Kidney (tissue), 14 donors: ENCODE data around the gene KRT2. TPM values are rescaled to one million over a fixed set of nuclear protein-coding genes. Genes with fewer than 3 reads are reported as not detected.

ENCODE experiments used
- DNase-seq, 5 donors: peaks; one replicate each; pipeline ENCODE4 v3.0.0-alpha.2; 2013 to 2020
- FAIRE-seq: peaks from 2 replicates; lab custom pipeline; 2012; peaks lifted over from hg19 to GRCh38; lab: Jason Lieb, UNC
- H3K27ac ChIP-seq, 2 donors: one replicate each; pipeline ENCODE4 v1.7.0; 2013; ENCODE audit warnings: low read depth in 2 of 2, low read length in 2 of 2, inconsistent platforms in 1 of 2
- H3K27me3 ChIP-seq: one replicate; pipeline ENCODE4 v1.7.1; 2013; ENCODE audit warnings: low read length, inconsistent platforms; ENCODE audit not compliant: control insufficient read depth, insufficient read depth
- H3K36me3 ChIP-seq, 3 donors: one replicate each; pipeline versions ENCODE4 v1.7.0 to v1.7.1; 2013; ENCODE audit warnings: low read length in 3 of 3, control low read depth in 1 of 3, inconsistent platforms in 1 of 3; ENCODE audit not compliant: insufficient read depth in 3 of 3, control insufficient read depth in 2 of 3
- H3K4me1 ChIP-seq, 3 donors: one replicate each; pipeline versions ENCODE4 v1.7.0 to v1.7.1; 2013; ENCODE audit warnings: low read length in 3 of 3, inconsistent platforms in 1 of 3, low read depth in 1 of 3; ENCODE audit not compliant: control insufficient read depth in 2 of 3, insufficient read depth in 2 of 3
- H3K4me3 ChIP-seq, 3 donors: one replicate each; pipeline versions ENCODE4 v1.7.0 to v1.8.1; 2013; ENCODE audit warnings: low read length in 3 of 3, control low read depth in 1 of 3, inconsistent platforms in 1 of 3
- H3K9ac ChIP-seq, 3 donors: one replicate each; pipeline versions ENCODE4 v1.7.0 to v1.7.1; 2013; ENCODE audit warnings: low read length in 3 of 3, control low read depth in 1 of 3, inconsistent platforms in 1 of 3
- H3K9me3 ChIP-seq, 3 donors: one replicate each; pipeline versions ENCODE4 v1.7.0 to v1.7.1; 2013; ENCODE audit warnings: low read length in 3 of 3, control low read depth in 1 of 3, inconsistent platforms in 1 of 3; ENCODE audit not compliant: control insufficient read depth in 2 of 3, insufficient read depth in 1 of 3
- CTCF ChIP-seq: IDR thresholded peaks from 3 replicates; pipeline ENCODE4 v1.5.1; 2012; ENCODE audit warnings: mild to moderate bottlenecking, moderate library complexity, borderline replicate concordance; ENCODE audit not compliant: insufficient read depth; ENCODE audit errors: extremely low read depth
- intact Hi-C: fragments of 100-400 bp; cut with DNase I; formaldehyde crosslinking; loops from one replicate; pipeline ENCODE4 v1.11.1; 2022
- polyA plus RNA-seq: library from polyadenylated mRNA; stranded (reverse); fragments of 350-450 nt; fragmentation: Illumina TruSeq; extraction: RNeasy Lipid Tissue Mini Kit (QIAGEN cat#74804); gene quantifications from one replicate; pipeline ENCODE4 v1.2.3, GENCODE V29; 2014; ENCODE audit warnings: low read depth, low replicate concordance; ENCODE audit not compliant: insufficient read depth
- total RNA-seq: library from RNA; stranded (reverse); fragmentation: NEBNext Ultra II Directional; extraction: Animal tissue kit (Norgen Biotek cat#: 25700); gene quantifications from one replicate; pipeline ENCODE4 v1.2.1, GENCODE V29; 2021
- donor health status: control.
- donor health status: control.
- donor health status: control.
- donor health status: control.
- donor health status: control.
- donor health status: DM: yes; HTN: yes; CAD: no.
- donor health status: Normal renal cell carcinoma (clear cell type).

The KRT2 gene
- total and polyA plus RNA-seq, 2 donors from 2014 or later: not detected

DNA sequence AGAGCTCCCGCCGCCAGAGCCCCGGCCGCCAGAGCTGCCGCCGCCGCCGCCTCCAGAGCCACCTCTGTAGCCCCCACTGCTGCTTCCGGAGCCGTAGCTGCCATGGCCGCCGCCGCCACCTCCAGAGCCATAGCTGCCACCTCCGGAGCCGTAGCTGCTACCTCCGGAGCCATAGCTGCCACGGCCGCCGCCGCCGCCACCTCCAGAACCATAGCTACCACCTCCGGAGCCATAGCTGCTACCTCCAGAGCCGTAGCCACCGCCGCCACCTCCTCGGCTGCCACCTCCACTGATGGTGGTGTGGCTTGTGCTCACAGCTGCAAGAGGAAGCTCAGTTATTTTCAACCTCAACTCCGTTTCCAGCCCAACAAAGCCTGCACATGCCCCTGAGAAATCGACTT lies 23.3 kb upstream of the KRT2 start:
- H3K36me3 ChIP-seq: no peaks in the 10 kb centered on the region
- intact Hi-C loops: no loop called here
- no peak overlapping the region for H3K9ac ChIP-seq
- H3K9me3 ChIP-seq: no peaks in the 10 kb centered on the region
- H3K4me3 ChIP-seq: no peak overlapping the region
- FAIRE-seq (no peak), DNase-seq (no peak)
- H3K4me1 ChIP-seq: no peaks in the 10 kb centered on the region
- H3K27me3 ChIP-seq: no peaks in the 10 kb centered on the region
- no peak for TF ChIP-seq CTCF
- H3K27ac ChIP-seq: no peak overlapping the region

DNA sequence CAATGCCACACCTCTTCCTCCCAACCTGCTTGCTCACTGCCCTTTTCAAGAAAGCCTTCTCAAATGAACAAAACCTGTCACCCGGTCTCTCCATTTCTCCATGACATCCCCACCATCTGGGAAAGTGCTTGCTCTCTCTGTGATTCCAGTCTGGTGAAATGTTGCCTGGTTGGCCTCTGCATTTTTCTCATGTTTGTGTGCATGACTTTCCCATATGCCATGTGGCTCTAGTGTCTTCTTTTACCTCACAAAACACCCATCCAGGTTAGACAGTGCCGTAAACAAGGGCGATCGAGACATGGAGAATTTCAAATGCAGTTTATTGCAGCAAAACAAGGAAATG lies 22.4 kb upstream of the KRT2 start:
- DNase-seq (no peak), FAIRE-seq (no peak)
- no peak for TF ChIP-seq CTCF
- Histone ChIP-seq H3K4me1 (no peaks in the 10 kb centered on the region), H3K9me3 (no peaks in the 10 kb centered on the region), H3K36me3 (no peaks in the 10 kb centered on the region), H3K27ac (no peak overlapping the region), H3K27me3 (no peaks in the 10 kb centered on the region), H3K9ac (no peak overlapping the region), H3K4me3 (no peak overlapping the region)
- intact Hi-C loops: no loop called here

- intact Hi-C loops: no loop called here
- H3K4me1 ChIP-seq: no peaks in the 10 kb centered on the region
- FAIRE-seq (no peak), DNase-seq (no peak)
- H3K9me3 ChIP-seq: no peaks in the 10 kb centered on the region
- H3K27me3 ChIP-seq: no peaks in the 10 kb centered on the region
- no peak overlapping the region for H3K9ac ChIP-seq
- no peaks in the 10 kb centered on the region for H3K36me3 ChIP-seq
- no peak overlapping the region for H3K27ac ChIP-seq
- H3K4me3 ChIP-seq: no peak overlapping the region
- TF ChIP-seq CTCF: no peak
These were observed 21.9 kb upstream of the KRT2 start for GRCh38 chr12:52673713-52674432.

DNA sequence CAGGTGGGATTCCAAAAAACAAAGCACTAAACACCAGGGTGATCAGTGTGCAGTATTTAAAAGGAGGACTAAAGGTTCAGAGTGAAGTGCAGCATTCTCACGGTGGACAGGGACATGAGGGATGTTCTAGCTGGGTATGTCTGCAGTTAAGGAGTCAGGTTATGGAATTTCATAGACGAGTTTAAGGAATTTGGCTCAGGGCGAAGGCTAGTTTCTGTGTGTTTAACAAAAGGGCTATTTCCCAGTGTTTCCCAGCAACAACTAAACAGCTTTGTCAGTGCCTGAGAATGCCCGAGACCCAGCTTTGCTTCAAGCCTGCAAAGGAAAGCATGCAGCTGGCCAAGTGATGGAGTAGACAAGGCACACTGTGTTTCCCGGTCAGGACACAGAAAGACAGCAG lies 21.2 kb upstream of the KRT2 start:
- FAIRE-seq (no peak), DNase-seq (no peak)

More for the DNA sequence above, 21.2 kb upstream of the KRT2 start:
- H3K9me3 ChIP-seq: no peaks in the 10 kb centered on the region
- H3K27me3 ChIP-seq: no peaks in the 10 kb centered on the region
- H3K27ac ChIP-seq: no peak overlapping the region
- intact Hi-C loops: no loop called here
- no peak for TF ChIP-seq CTCF
- no peak overlapping the region for H3K9ac ChIP-seq
- no peaks in the 10 kb centered on the region for H3K36me3 ChIP-seq
- no peak overlapping the region for H3K4me3 ChIP-seq
- H3K4me1 ChIP-seq: no peaks in the 10 kb centered on the region
